Endodermal cell (in vitro differentiated cells): ENCODE data around the gene TBC1D2. TPM values are rescaled to one million over a fixed set of nuclear protein-coding genes. Genes with fewer than 3 reads are reported as not detected.

Experiments
- DNase-seq: peaks from one replicate; pipeline ENCODE4 v3.0.0-alpha.2; 2017
- H3K27ac ChIP-seq: 2 replicates; pipeline ENCODE4 v1.5.1; 2013; ENCODE audit warnings: mild to moderate bottlenecking, low read depth, low read length, moderate library complexity
- H3K27me3 ChIP-seq: 2 replicates; pipeline ENCODE4 v1.6.1; 2013; ENCODE audit warnings: mild to moderate bottlenecking, low read length, moderate library complexity; ENCODE audit not compliant: insufficient read depth, control insufficient read depth, poor library complexity, severe bottlenecking
- H3K36me3 ChIP-seq: 2 replicates; pipeline ENCODE4 v1.7.0; 2013; ENCODE audit warnings: mild to moderate bottlenecking, low read length, moderate library complexity; ENCODE audit not compliant: control insufficient read depth, insufficient read depth
- H3K4me1 ChIP-seq: one replicate; pipeline ENCODE4 v1.7.0; 2013; ENCODE audit warnings: low read length; ENCODE audit not compliant: control insufficient read depth, insufficient read depth
- H3K4me3 ChIP-seq: 2 replicates; pipeline ENCODE4 v1.5.1; 2013; ENCODE audit warnings: mild to moderate bottlenecking, low read length, moderate library complexity
- H3K9ac ChIP-seq: 2 replicates; pipeline ENCODE4 v1.6.1; 2013; ENCODE audit warnings: mild to moderate bottlenecking, low read length, moderate library complexity; ENCODE audit not compliant: poor library complexity, severe bottlenecking; ENCODE audit errors: extremely low read depth
- H3K9me3 ChIP-seq: 2 replicates; pipeline ENCODE4 v1.6.1; 2013; ENCODE audit warnings: mild to moderate bottlenecking, low read length, moderate library complexity; ENCODE audit not compliant: control insufficient read depth
- H3K27ac Mint-ChIP-seq: 2 replicates; pipeline ENCODE4 v1.8.0; 2020; ENCODE audit warnings: mixed read lengths
- H3K27me3 Mint-ChIP-seq: 2 replicates; pipeline ENCODE4 v1.8.0; 2021; ENCODE audit warnings: mild to moderate bottlenecking, mixed read lengths; ENCODE audit not compliant: insufficient read depth
- H3K36me3 Mint-ChIP-seq: 2 replicates; pipeline ENCODE4 v1.8.0; 2020; ENCODE audit warnings: low read depth, mixed read lengths
- H3K4me1 Mint-ChIP-seq: 2 replicates; pipeline ENCODE4 v1.8.0; 2020; ENCODE audit warnings: mixed read lengths
- H3K4me3 Mint-ChIP-seq: 2 replicates; pipeline ENCODE4 v1.8.0; 2020; ENCODE audit warnings: mild to moderate bottlenecking, moderate library complexity, mixed read lengths
- H3K9me3 Mint-ChIP-seq: 2 replicates; pipeline ENCODE4 v1.8.0; 2020; ENCODE audit warnings: mild to moderate bottlenecking, mixed read lengths
- CTCF ChIP-seq: fragments of 200-600 bp; sonication (generic); conservative IDR thresholded peaks from 2 replicates; pipeline ENCODE4 v1.5.0; 2021; ENCODE audit warnings: antibody characterized with exemption, mild to moderate bottlenecking
- WGBS, 2 experiments: methylation state at CpG; one replicate each; pipeline versions ENCODE4 v1.1.5 to v1.1.7; 2013; ENCODE audit warnings: missing lambda C conversion rate in 2 of 2, mixed read lengths in 1 of 2; ENCODE audit not compliant: insufficient coverage in 1 of 2, insufficient read length in 1 of 2; 5-methylcytosine and 5-hydroxymethylcytosine counted together
- total RNA-seq, 2 donors: library from RNA; stranded (reverse); fragmentation: NEBNext Ultra II Directional in 1 of 2; extraction: Animal tissue kit (Norgen Biotek cat#: 25700) in 1 of 2; gene quantifications; 2 replicates in 1 of 2; 3 replicates in 1 of 2; pipeline ENCODE4 v1.2.1, GENCODE V29; 2021

TBC1D2 gene
- total RNA-seq, 2 donors from 2014 or later: 8.1 to 10.4 TPM

- peaks cover 10% of the 10 kb centered on the region for H3K27me3 ChIP-seq
- Mint-ChIP-seq H3K9me3 (no peaks in the 10 kb centered on the region), H3K4me3 (no peak overlapping the region), H3K27me3 (peaks cover 7% of the 10 kb centered on the region), H3K27ac (peak overlapping the region; percentile 26), H3K4me1 (peaks cover 19% of the 10 kb centered on the region), H3K36me3 (peaks cover 13% of the 10 kb centered on the region)
- DNase-seq: no peak
- no peak overlapping the region for H3K9ac ChIP-seq
- H3K9me3 ChIP-seq: no peaks in the 10 kb centered on the region
- no peak for TF ChIP-seq CTCF
- no peaks in the 10 kb centered on the region for H3K36me3 ChIP-seq
- no peak overlapping the region for H3K4me3 ChIP-seq
- H3K4me1 ChIP-seq: peaks cover 4% of the 10 kb centered on the region
- H3K27ac ChIP-seq: peak overlapping the region; percentile 12
- 92 to 93% methylated on average over 8 of the region's 8 CpGs for WGBS, 2 experiments
Observed at GRCh38 chr9:98303633-98304125, 48.2 kb upstream of the TBC1D2 start.

- no peak for DNase-seq
- Mint-ChIP-seq H3K36me3 (peaks cover 9% of the 10 kb centered on the region), H3K27ac (peak overlapping the region; percentile 26), H3K4me1 (peaks cover 19% of the 10 kb centered on the region), H3K9me3 (no peaks in the 10 kb centered on the region), H3K4me3 (no peak overlapping the region), H3K27me3 (peaks cover 3% of the 10 kb centered on the region)
- WGBS, 2 experiments: 92 to 95% methylated on average over 8 to 13 of the region's 13 CpGs
- TF ChIP-seq CTCF: no peak
- peaks cover 9% of the 10 kb centered on the region for H3K27me3 ChIP-seq
- H3K4me1 ChIP-seq: peaks cover 4% of the 10 kb centered on the region
- no peaks in the 10 kb centered on the region for H3K9me3 ChIP-seq
- no peak overlapping the region for H3K4me3 ChIP-seq
- no peaks in the 10 kb centered on the region for H3K36me3 ChIP-seq
- no peak overlapping the region for H3K9ac ChIP-seq
- H3K27ac ChIP-seq: no peak overlapping the region
Observed at GRCh38 chr9:98302938-98303632, 47.6 kb upstream of the TBC1D2 start.

- peaks cover 9% of the 10 kb centered on the region for H3K27me3 ChIP-seq
- no peak overlapping the region for H3K27ac ChIP-seq
- Mint-ChIP-seq H3K36me3 (peaks cover 9% of the 10 kb centered on the region), H3K27me3 (peaks cover 3% of the 10 kb centered on the region), H3K9me3 (no peaks in the 10 kb centered on the region), H3K4me3 (no peak overlapping the region), H3K4me1 (peaks cover 19% of the 10 kb centered on the region), H3K27ac (no peak overlapping the region)
- no peak for TF ChIP-seq CTCF
- H3K9ac ChIP-seq: no peak overlapping the region
- no peak overlapping the region for H3K4me3 ChIP-seq
- no peak for DNase-seq
- H3K9me3 ChIP-seq: no peaks in the 10 kb centered on the region
- no peaks in the 10 kb centered on the region for H3K36me3 ChIP-seq
- WGBS, 2 experiments: 86 to 95% methylated on average over 3 to 5 of the region's 5 CpGs
- H3K4me1 ChIP-seq: peaks cover 4% of the 10 kb centered on the region
Observed at GRCh38 chr9:98302150-98302549, 46.7 kb upstream of the TBC1D2 start.
